Right renal cortex interstitium (tissue), 3 donors: ENCODE results near the gene PARP12. TPM values are rescaled to one million over a fixed set of nuclear protein-coding genes. Genes with fewer than 3 reads are reported as not detected.
"Not testable (repeated sequence)": the region's sequence is repeated elsewhere in the genome, so short reads cannot be mapped to it uniquely, and the experiment has no call there.

ENCODE experiments used
- DNase-seq, 3 donors: peaks; one replicate each; pipeline ENCODE4 v3.0.0-alpha.2; 2013; ENCODE audit warnings: low read depth in 3 of 3, low spot score in 2 of 3
- polyA plus RNA-seq, 3 donors: library from polyadenylated mRNA; unstranded; fragments of 120-200 nt; gene quantifications; one replicate each; pipeline ENCODE4 v1.2.1, GENCODE V29; 2013; ENCODE audit not compliant: insufficient read length in 3 of 3

The PARP12 gene
- polyA plus RNA-seq: 10 to 100 TPM; 14.3 to 16.4 (median 14.5) TPM

- peak in 2 of 3 donors; percentile 58 to 64 for DNase-seq
These were observed at the start of gene PARP12 for GRCh38 chr7:140062528-140063299. Gene PARP12, minus strand, starts transcription at chr7:140062951. Its CDS starts 104 bp downstream, at chr7:140062847.

- not testable (repeated sequence) for DNase-seq
These were observed 46.0 kb upstream of the PARP12 start for GRCh38 chr7:140108777-140109176.

- DNase-seq: no peak
These were observed 33.7 kb upstream of the PARP12 start for GRCh38 chr7:140096459-140096858.

- DNase-seq: no peak
These were observed 30.6 kb upstream of the PARP12 start for GRCh38 chr7:140093375-140093774.

GRCh38 chr7:140085447-140085846, 22.7 kb upstream of the PARP12 start:
- DNase-seq: no peak

- no peak for DNase-seq
These were observed 22.2 kb upstream of the PARP12 start for GRCh38 chr7:140084972-140085371.

- DNase-seq: no peak
These were observed 21.4 kb upstream of the PARP12 start for GRCh38 chr7:140084142-140084655.

- DNase-seq: no peak
These were observed 20.0 kb upstream of the PARP12 start for GRCh38 chr7:140082770-140083169.

- DNase-seq: no peak
These were observed 19.1 kb upstream of the PARP12 start for GRCh38 chr7:140081774-140082425.

- no peak for DNase-seq
These were observed 18.2 kb upstream of the PARP12 start for GRCh38 chr7:140080919-140081318.

GRCh38 chr7:140079121-140079536, 16.4 kb upstream of the PARP12 start:
- no peak for DNase-seq

GRCh38 chr7:140078392-140078791, 15.6 kb upstream of the PARP12 start:
- no peak for DNase-seq

- no peak for DNase-seq
These were observed 12.0 kb upstream of the PARP12 start for GRCh38 chr7:140074780-140075179.

- DNase-seq: no peak
These were observed 7.8 kb upstream of the PARP12 start for GRCh38 chr7:140070546-140070945.

GRCh38 chr7:140069298-140069949, 6.7 kb upstream of the PARP12 start:
- no peak for DNase-seq

- no peak for DNase-seq
These were observed 5.3 kb upstream of the PARP12 start for GRCh38 chr7:140068033-140068432.

- no peak for DNase-seq
These were observed 4.3 kb upstream of the PARP12 start for GRCh38 chr7:140067052-140067451.

GRCh38 chr7:140062118-140062527, 628 bp downstream of the PARP12 start:
- no peak for DNase-seq

GRCh38 chr7:140061607-140061930, 1.2 kb downstream of the PARP12 start:
- no peak for DNase-seq

- DNase-seq: no peak
These were observed 1.8 kb downstream of the PARP12 start for GRCh38 chr7:140060788-140061606.

GRCh38 chr7:140060243-140060630, 2.5 kb downstream of the PARP12 start:
- DNase-seq: no peak
